Activated T-helper 2 cell treated with anti-CD3 and anti-CD28 coated beads, Interferon-gamma antibody, Interleukin-2, Interleukin-4, amounts not matched to agents 10 μg/mL and 5 μg/mL and 100 μg/mL, durations not matched to agents 14 hours and 24 hours and 36 hours (primary cell): Measurements from ENCODE around the gene RAB3GAP2. TPM values are rescaled to one million over a fixed set of nuclear protein-coding genes. Genes with fewer than 3 reads are reported as not detected.

ENCODE experiments used
- DNase-seq: peaks from one replicate; pipeline ENCODE4 v3.0.0; 2021; ENCODE audit warnings: low spot score
- H3K27ac Mint-ChIP-seq: one replicate; pipeline ENCODE4 v1.8.0; 2021; ENCODE audit warnings: mixed read lengths
- H3K27me3 Mint-ChIP-seq: one replicate; pipeline ENCODE4 v1.8.0; 2021; ENCODE audit warnings: low read depth, mixed read lengths
- H3K36me3 Mint-ChIP-seq: one replicate; pipeline ENCODE4 v1.8.0; 2021; ENCODE audit warnings: low read depth, mixed read lengths
- H3K4me1 Mint-ChIP-seq: one replicate; pipeline ENCODE4 v1.8.0; 2021; ENCODE audit warnings: low read depth, mixed read lengths
- H3K4me3 Mint-ChIP-seq: one replicate; pipeline ENCODE4 v1.8.0; 2021; ENCODE audit warnings: low read depth, mild to moderate bottlenecking, moderate library complexity, mixed read lengths
- H3K9me3 Mint-ChIP-seq: one replicate; pipeline ENCODE4 v1.8.0; 2021; ENCODE audit warnings: mixed read lengths
- intact Hi-C: fragments of 100-400 bp; cut with micrococcal nuclease; formaldehyde crosslinking; loops from one replicate; pipeline ENCODE4 v1.15.1; 2023
- total RNA-seq: library from RNA; stranded (reverse); gene quantifications from 2 replicates; pipeline ENCODE4 v1.2.3, GENCODE V29; 2022

Gene RAB3GAP2
- total RNA-seq, 1 donor from 2014 or later: 60.7 TPM

DNA sequence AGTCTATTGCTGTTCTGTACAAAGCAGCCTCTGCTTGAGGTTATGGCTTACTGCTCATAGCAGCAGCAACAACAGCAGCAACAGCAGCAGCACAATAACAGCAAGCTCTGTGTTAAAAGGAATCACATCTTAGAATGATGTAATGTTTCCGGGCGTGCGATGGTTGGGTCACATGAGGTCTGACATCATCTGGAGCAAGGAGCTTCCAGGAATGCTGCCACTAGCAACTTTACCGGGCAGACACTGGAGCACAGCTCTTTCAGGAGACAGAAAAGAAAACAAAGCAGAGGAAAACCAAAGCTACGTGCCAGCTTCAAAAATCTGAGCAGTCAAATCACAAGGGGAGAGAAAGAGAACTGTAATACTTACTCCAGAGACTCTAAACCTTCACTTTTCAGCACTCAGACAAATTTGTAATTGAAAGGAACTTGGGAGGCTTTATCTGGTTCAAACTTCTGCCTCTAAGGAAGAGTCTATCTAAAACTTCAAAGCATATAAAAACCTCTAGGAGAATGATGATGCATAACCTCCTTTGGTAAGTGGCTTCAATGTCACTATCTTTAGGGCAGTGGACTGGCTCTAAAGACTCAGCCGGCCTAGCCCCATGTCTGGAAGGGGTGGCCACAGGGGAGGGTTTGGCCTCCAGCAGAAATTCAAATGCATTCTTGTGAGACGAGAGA lies 28.3 kb upstream of the RAB3GAP2 start:
- no peak for DNase-seq
- H3K9me3 Mint-ChIP-seq: no peaks in the 10 kb centered on the region
- no peak overlapping the region for H3K4me3 Mint-ChIP-seq
- H3K4me1 Mint-ChIP-seq: peaks cover 2% of the 10 kb centered on the region
- intact Hi-C loops: no loop called here
- H3K27me3 Mint-ChIP-seq: peaks cover 8% of the 10 kb centered on the region
- H3K36me3 Mint-ChIP-seq: no peaks in the 10 kb centered on the region
- H3K27ac Mint-ChIP-seq: no peak overlapping the region

DNA sequence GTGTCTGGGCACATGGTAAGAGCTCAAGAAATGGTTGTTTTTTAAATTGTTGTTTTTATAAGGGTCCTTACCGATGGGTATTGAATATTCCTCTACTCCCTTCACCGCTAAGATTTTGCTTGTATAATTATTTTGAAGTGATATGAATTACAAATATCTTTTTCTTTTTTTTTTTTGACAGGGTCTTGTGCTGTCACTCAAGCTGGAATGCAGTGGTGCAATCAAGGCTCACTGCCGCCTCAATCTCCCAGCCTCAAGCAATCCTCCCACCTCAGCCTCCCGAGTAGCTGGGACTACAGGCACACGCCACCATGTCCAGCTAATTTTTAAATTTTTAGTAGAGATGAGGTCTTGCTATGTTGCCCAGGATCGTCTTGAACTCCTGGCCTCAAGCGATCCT lies 27.1 kb upstream of the RAB3GAP2 start:
- peaks cover 5% of the 10 kb centered on the region for H3K27me3 Mint-ChIP-seq
- no peak for DNase-seq
- H3K4me3 Mint-ChIP-seq: no peak overlapping the region
- no peaks in the 10 kb centered on the region for H3K36me3 Mint-ChIP-seq
- H3K9me3 Mint-ChIP-seq: no peaks in the 10 kb centered on the region
- intact Hi-C loops: no loop called here
- H3K4me1 Mint-ChIP-seq: peaks cover 2% of the 10 kb centered on the region
- H3K27ac Mint-ChIP-seq: no peak overlapping the region

DNA sequence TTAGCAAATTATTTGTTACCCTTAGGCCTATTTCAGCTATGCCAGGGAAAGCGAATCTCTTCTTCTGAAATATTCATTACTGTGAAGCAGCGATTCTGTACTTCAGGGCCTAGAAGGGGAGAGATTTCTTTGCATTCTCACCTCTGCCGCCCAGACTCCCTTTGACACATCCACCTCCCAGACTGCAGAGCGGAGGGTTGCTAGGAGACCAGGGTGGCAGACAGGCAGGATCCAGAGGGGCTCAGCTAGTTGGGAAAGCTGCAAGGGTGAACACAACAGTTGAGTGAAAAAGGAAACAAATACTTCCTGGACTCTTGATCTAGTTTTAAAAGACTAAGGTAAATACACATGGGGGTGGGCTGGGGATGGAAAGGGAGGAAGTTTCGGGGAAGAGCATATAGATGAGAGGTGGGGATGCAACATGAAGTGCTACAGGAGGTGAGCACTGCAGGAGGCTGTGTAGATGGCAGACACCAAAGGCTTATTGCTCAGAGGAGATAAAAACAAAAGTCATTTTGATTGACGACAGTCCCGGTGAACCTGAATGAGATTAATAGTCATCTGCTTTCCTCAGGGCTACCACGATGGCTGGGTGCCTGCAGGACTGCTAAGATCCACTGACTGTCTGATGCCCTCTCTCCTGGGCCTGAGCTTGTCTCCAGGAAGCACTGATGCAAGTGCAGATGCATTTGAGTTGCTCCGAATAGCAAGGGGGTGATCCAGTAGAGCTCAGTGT lies 26.4 kb upstream of the RAB3GAP2 start:
- intact Hi-C loops: no loop called here
- no peak overlapping the region for H3K27ac Mint-ChIP-seq
- H3K9me3 Mint-ChIP-seq: no peaks in the 10 kb centered on the region
- peaks cover 4% of the 10 kb centered on the region for H3K27me3 Mint-ChIP-seq
- no peaks in the 10 kb centered on the region for H3K36me3 Mint-ChIP-seq
- no peak for DNase-seq
- H3K4me1 Mint-ChIP-seq: peaks cover 2% of the 10 kb centered on the region
- H3K4me3 Mint-ChIP-seq: no peak overlapping the region

DNA sequence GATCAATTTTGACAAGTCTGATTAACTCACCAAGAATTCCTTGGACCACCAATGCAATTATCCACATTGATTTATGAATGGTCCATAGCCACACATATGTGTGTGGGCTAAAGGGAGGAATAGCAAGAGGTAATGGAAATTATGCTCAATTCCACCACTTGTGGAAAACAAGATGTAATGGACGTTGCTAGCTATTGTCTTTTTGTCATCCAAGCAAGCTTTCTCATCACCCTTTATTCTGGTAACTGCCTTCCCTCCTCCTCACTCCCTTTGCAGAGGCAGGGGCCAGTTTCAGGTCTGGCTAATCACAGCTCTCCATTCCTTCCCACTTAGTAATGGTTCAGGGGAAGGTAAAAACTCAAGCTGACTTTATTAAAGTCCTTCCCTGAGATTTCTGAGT lies 24.7 kb upstream of the RAB3GAP2 start:
- DNase-seq: no peak
- Mint-ChIP-seq H3K4me1 (peaks cover 2% of the 10 kb centered on the region), H3K27ac (no peak overlapping the region), H3K27me3 (peaks cover 13% of the 10 kb centered on the region), H3K4me3 (no peak overlapping the region), H3K9me3 (no peaks in the 10 kb centered on the region), H3K36me3 (no peaks in the 10 kb centered on the region)
- intact Hi-C loops: no loop called here

DNA sequence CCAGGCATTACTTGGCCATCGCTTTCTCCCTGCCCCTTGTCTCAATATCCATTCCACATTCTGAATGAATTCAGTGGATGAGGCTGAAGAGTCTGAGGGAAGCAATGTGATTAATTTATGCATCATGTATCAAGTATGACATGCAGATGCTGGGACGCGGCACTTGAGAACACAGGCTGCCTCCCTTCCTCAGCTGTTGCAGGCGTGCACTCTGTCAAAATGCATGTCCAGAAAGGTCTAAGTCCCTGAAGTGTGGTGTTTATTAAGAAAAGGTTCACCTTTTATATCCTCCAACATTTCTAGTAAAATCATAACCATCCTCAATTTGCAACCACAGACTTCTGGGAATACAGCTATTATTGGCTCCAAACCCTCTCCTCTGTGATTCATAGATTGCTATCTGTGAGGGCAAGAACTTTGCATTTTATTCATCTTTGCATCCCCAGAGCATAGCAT lies 22.6 kb upstream of the RAB3GAP2 start:
- Mint-ChIP-seq H3K27me3 (peaks cover 22% of the 10 kb centered on the region), H3K27ac (no peak overlapping the region), H3K36me3 (no peaks in the 10 kb centered on the region), H3K4me3 (no peak overlapping the region), H3K9me3 (no peaks in the 10 kb centered on the region), H3K4me1 (peaks cover 2% of the 10 kb centered on the region)
- intact Hi-C loops: no loop called here
- no peak for DNase-seq

DNA sequence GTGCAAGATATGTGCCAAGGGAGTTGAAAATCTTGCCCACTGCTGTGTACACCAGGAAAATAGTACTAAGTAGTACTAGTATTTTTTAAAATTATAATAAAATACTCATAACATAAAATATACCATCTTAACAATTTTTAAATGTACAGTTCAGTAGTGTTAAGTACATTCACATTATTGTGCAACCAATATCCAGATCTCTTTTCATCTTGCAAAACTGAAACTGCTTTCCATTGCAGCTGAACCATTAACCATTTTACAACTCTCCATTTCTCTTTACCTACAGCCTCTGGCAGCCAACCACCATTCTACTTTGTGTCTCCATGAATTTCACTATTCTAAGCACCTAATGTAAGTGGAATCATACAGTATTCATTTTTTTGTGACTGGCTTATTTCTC lies 19.3 kb upstream of the RAB3GAP2 start:
- no peak for DNase-seq
- H3K4me1 Mint-ChIP-seq: peaks cover 2% of the 10 kb centered on the region
- no peaks in the 10 kb centered on the region for H3K9me3 Mint-ChIP-seq
- no peak overlapping the region for H3K4me3 Mint-ChIP-seq
- peaks cover 34% of the 10 kb centered on the region for H3K27me3 Mint-ChIP-seq
- intact Hi-C loops: no loop called here
- no peaks in the 10 kb centered on the region for H3K36me3 Mint-ChIP-seq
- no peak overlapping the region for H3K27ac Mint-ChIP-seq

DNA sequence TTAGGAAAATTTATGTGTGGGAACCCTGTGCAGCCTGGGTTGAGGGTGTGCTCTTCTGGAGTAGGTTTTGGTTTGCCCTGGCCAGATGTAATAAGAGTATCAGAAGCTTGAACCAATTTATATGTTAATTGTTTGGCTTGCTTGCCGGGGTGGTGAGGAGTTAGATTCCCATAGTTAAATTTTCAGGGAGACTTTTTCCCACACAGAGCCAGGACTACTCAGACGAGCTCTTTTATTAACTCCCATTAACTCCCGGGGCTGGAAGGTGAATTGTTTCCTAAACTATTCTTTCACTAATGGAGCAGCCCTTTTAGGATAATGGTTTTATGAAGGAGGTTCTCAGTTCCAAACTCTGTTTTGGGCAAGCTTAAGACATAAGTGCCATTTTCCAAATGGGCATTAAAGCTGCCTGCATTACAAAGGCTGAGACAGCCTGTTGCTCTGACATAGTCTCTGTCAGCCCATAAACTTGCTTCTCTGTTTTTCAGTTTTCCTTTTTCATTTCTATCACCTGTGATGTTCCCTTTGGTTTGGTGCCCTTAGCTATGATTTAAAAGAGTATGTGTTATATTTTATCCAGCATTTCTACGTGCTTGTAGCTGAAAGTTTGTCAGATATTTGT lies 18.0 kb upstream of the RAB3GAP2 start:
- no peaks in the 10 kb centered on the region for H3K36me3 Mint-ChIP-seq
- DNase-seq: no peak
- H3K27ac Mint-ChIP-seq: no peak overlapping the region
- H3K4me3 Mint-ChIP-seq: no peak overlapping the region
- peaks cover 2% of the 10 kb centered on the region for H3K4me1 Mint-ChIP-seq
- H3K9me3 Mint-ChIP-seq: no peaks in the 10 kb centered on the region
- peaks cover 38% of the 10 kb centered on the region for H3K27me3 Mint-ChIP-seq
- intact Hi-C loops: no loop called here

DNA sequence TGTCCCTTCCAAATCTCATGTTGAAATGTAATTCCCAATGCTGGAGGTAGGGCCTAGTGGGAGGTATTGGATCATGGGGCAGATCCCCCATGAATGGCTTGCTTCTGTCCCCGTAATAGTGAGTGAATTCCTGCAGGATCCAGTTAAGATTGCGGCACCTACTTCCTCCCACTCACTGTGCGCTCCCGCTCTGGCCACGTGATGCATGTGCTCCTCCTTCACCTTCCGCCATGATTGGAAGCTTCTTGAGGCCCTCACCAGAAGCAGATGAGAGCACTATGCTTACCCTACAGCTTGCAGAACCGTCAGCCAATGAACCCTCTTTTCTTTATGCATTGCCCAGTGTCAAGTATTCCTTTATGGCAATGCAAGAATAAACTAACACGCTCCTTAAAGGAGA lies 14.9 kb upstream of the RAB3GAP2 start:
- DNase-seq: no peak
- H3K27me3 Mint-ChIP-seq: peaks cover 34% of the 10 kb centered on the region
- no peaks in the 10 kb centered on the region for H3K9me3 Mint-ChIP-seq
- H3K36me3 Mint-ChIP-seq: no peaks in the 10 kb centered on the region
- H3K4me3 Mint-ChIP-seq: no peak overlapping the region
- no peak overlapping the region for H3K27ac Mint-ChIP-seq
- H3K4me1 Mint-ChIP-seq: peaks cover 2% of the 10 kb centered on the region
- intact Hi-C loops: no loop called here

DNA sequence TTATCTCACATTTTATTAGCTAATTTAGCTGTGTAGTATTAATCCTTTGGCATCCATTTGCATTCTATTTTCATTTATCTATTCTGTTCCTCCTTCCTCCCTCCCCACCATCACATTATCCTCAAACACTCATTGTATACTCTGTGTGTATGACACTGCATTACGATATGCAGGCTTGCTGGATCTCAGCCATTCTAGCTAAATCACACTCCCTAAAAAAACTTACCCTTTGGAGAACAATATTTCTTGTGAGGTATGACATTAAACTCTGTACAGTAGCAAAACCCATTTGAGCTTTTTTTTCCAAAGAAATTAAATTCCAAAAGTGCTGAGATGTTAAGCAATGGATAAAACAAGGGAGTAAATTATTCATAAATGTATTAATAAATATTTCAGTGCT lies 11.4 kb upstream of the RAB3GAP2 start:
- intact Hi-C loops: no loop called here
- no peak overlapping the region for H3K27ac Mint-ChIP-seq

DNA sequence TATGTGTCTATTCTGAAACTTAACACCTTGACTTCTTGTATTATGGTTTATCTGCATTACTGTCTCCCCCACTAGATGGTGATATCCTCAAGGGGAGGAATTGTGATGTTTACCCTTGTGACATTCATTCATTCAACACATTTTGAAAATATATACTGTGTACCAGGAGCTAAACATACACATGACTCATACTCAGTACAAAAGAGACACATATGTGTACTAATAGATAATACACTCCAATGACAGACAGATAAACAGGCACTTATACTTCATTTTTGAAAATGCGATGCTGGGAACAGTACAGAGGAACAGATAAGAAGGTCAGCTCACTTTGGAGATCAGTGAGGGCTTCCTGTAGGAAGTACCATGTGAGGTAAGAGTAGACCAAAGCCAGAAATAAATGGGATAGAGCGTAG lies 8.9 kb upstream of the RAB3GAP2 start:
- intact Hi-C loops: no loop called here
- Mint-ChIP-seq H3K4me1 (no peaks in the 10 kb centered on the region), H3K4me3 (no peak overlapping the region), H3K9me3 (no peaks in the 10 kb centered on the region), H3K27me3 (peaks cover 25% of the 10 kb centered on the region), H3K36me3 (no peaks in the 10 kb centered on the region), H3K27ac (no peak overlapping the region)
- no peak for DNase-seq

More for the DNA sequence above, 11.4 kb upstream of the RAB3GAP2 start:
- no peaks in the 10 kb centered on the region for H3K36me3 Mint-ChIP-seq
- no peaks in the 10 kb centered on the region for H3K9me3 Mint-ChIP-seq
- peaks cover 25% of the 10 kb centered on the region for H3K27me3 Mint-ChIP-seq
- H3K4me1 Mint-ChIP-seq: no peaks in the 10 kb centered on the region
- no peak for DNase-seq
- no peak overlapping the region for H3K4me3 Mint-ChIP-seq

DNA sequence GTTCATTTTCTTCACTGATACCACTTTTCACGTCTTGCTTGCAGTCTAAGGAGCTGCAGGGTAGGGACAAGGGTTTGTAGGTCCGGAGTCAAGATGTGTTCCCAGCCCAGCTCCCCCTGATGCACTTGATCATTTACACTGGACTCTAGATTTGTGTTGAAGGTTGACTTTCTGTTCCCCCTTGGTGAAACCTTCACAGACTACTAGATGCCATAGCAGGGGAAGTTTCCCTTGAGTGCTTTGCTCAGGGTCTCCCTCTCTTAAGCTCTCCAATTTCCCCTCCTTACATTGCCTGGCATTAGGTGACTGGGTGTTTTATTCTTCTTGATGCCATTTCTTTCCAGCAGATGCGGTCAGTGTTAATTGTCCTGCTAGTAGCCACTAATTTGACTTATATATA lies 8.0 kb upstream of the RAB3GAP2 start:
- Mint-ChIP-seq H3K36me3 (no peaks in the 10 kb centered on the region), H3K4me3 (no peak overlapping the region), H3K27ac (no peak overlapping the region), H3K9me3 (no peaks in the 10 kb centered on the region), H3K27me3 (peaks cover 25% of the 10 kb centered on the region), H3K4me1 (no peaks in the 10 kb centered on the region)
- DNase-seq: no peak
- intact Hi-C loops: no loop called here

DNA sequence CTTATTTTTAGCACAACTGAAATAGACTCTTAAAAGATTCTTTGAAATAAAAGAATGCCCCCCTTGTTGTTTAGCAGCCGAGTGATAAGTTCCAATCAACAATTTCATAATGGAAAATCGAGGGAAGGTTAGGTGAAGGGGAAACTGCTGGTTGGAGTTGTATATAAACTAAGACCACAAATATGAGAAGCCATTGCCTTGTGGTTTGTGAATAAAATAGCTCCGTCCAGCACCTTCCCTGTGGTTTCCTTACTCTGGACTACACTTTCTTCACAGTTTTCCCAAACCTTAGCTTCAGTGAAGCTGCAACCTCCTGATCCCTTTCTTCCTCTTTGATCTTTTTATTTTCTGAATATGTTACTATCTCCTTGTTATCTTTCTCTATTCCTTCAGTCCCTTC lies 6.7 kb upstream of the RAB3GAP2 start:
- Mint-ChIP-seq H3K4me3 (no peak overlapping the region), H3K36me3 (no peaks in the 10 kb centered on the region), H3K27ac (no peak overlapping the region), H3K9me3 (no peaks in the 10 kb centered on the region), H3K27me3 (peaks cover 30% of the 10 kb centered on the region), H3K4me1 (no peaks in the 10 kb centered on the region)
- no peak for DNase-seq
- intact Hi-C loops: no loop called here

DNA sequence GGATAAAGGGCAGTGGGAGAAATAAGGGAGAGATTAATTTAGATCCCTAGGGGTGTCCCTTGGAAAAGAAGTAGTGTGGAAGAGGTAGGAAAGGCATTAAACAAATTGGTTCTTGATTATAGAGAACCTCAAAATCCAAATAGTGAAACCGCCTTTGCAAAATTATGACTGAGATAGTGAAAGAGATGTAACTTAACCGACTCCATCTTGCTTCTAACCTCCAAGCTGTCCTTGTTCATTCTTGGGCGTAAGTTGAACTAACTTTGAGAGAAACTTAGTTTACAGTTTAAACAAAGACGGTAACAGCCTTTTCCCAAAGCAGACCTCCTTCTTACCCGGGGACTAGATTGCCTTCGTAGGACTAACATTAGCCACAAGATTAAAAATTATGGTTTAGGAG lies 3.2 kb upstream of the RAB3GAP2 start:
- Mint-ChIP-seq H3K4me3 (no peak overlapping the region), H3K36me3 (no peaks in the 10 kb centered on the region)
- intact Hi-C loops: no loop called here

More for the DNA sequence above, 3.2 kb upstream of the RAB3GAP2 start:
- Mint-ChIP-seq H3K9me3 (no peaks in the 10 kb centered on the region), H3K4me1 (peaks cover 6% of the 10 kb centered on the region), H3K27me3 (peaks cover 21% of the 10 kb centered on the region), H3K27ac (no peak overlapping the region)
- DNase-seq: no peak
